NCI-H146 treated with DMSO at 0.1 percent for 48 hours (cell line): ENCODE results near the gene TTC32.
"Not testable (repeated sequence)": the region's sequence is repeated elsewhere in the genome, so short reads cannot be mapped to it uniquely, and the experiment has no call there.

Experiments used
- DNase-seq: peaks from one replicate; lab custom pipeline; 2025; ENCODE audit not compliant: unreplicated experiment; lab: John Stamatoyannopoulos, UW

Gene TTC32

DNA sequence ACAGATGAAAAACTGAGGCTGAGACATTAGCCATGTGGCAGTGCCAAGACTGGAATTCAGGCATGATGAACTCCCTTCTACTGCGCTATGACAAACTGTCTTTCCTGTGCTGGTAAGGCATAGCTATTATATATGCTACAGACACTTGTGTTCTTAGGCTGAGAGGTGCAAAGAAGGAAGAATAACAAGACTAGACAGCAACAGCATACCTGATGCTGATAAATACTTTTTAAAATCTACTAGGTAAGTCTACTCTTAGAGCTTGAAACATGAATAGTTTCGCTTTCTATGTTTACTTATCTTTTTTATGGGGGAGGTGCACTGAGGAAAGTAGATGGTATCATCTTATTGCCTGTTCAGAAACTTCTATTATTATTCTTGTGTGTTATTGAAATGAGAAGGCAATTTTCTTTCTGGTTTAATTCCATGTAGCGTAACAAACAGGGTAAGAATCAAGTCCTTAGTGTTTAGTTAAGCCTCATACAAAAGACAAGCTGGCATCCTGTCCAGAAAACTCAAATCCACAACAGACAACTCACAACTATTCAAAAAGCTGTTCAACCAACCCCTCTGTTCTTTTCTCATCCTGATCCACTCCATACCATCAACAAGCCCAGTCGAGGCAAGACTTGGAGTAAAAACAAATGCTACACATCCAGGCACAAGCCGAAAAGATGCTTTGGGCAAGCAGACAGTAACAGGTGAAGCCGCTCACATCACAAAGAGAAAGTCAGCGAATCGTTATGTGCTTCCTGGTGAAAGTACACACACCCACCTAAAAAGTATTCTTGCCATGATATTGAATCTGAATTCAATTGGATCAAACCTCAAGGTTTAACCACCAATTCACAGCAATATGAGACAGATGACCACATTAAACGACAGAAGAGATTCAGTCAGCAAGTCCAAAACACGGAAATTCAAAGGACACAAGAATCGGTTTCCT lies 1.5 kb downstream of the TTC32 start:
- DNase-seq = no peak

GRCh38 chr2:19898592-19899329 lies 3.0 kb downstream of the TTC32 start:
- DNase-seq = no peak

- DNase-seq = no peak
These were observed 4.0 kb downstream of the TTC32 start for GRCh38 chr2:19897623-19898245.

- DNase-seq = no peak
These were observed 6.2 kb downstream of the TTC32 start for GRCh38 chr2:19895535-19895934.

GRCh38 chr2:19894134-19894792 lies 7.5 kb downstream of the TTC32 start:
- DNase-seq = no peak

DNA sequence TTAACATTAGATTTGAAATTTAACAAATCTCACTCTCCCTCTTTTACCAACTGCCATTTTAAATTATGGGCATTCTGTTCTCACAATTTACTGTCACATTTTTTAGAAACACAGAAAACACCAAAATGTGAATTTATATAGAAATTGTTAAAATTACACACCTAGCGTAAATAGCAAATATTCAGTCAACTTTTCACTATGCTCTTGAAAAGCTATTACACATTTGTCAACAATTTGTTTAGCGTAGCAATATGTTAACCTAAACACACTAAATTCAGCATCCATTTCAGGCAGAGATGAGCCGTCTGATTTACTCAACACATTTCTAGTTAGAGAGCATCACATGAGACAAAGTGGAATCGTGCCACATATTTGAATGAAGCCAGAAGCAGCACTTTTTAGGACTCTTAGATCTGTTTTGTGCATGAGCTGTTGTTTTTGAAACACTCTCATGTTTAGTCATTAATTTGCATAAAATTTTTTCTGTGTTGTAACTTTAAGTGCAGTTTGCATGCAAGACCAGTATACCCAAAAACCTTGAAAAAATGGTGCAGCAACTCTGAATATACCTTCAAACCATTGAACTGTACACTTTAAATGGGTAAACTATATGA lies 8.2 kb downstream of the TTC32 start:
- no peak for DNase-seq

GRCh38 chr2:19891971-19892370 lies 9.8 kb downstream of the TTC32 start:
- DNase-seq = not testable (repeated sequence)

- DNase-seq = no peak
These were observed 11.7 kb downstream of the TTC32 start for GRCh38 chr2:19890104-19890503.

DNA sequence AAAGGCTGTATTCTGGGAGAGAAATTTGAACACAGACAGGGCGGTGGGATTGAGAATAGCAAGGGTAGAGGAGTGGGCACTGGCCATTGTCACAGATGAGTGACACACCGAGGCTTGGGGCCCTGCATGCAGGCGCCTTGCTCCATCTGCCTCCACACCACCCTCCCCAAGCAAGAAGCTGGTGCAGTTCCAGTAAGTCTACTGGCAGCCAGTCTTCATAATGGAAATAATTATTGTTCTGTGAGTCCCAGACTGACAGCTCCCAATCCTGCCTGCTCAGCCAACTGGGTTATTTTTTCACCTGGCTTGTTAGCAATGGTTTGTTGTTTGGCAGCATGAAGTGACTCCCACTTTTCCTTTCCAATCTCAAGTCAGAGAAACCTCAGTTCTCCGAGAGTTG lies 13.0 kb downstream of the TTC32 start:
- DNase-seq = no peak

- DNase-seq = no peak
These were observed 14.3 kb downstream of the TTC32 start for GRCh38 chr2:19887510-19887909.

DNA sequence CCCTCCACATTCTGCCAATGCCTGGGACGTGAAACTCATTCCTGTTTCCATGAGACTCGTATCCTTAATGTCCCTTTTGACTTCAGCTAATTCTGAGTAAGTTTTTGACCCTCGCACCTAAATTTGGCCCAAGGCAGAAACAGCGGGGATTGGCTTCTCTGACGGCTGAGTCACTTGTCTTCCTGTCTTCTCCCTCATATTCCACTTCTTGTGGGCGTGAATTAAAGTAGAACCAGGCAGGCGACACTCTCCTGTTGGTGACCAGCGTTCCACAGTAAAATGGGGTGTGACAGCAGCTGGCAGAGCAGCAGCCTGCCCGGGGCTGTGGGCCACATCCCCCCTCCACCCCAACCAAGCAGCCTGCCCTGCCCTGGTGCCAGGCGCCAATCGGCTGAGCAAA lies 15.5 kb downstream of the TTC32 start:
- no peak for DNase-seq

GRCh38 chr2:19885791-19886190 lies 16.0 kb downstream of the TTC32 start:
- DNase-seq = no peak

GRCh38 chr2:19883971-19884720 lies 17.6 kb downstream of the TTC32 start:
- no peak for DNase-seq

GRCh38 chr2:19883486-19883885 lies 18.3 kb downstream of the TTC32 start:
- no peak for DNase-seq

DNA sequence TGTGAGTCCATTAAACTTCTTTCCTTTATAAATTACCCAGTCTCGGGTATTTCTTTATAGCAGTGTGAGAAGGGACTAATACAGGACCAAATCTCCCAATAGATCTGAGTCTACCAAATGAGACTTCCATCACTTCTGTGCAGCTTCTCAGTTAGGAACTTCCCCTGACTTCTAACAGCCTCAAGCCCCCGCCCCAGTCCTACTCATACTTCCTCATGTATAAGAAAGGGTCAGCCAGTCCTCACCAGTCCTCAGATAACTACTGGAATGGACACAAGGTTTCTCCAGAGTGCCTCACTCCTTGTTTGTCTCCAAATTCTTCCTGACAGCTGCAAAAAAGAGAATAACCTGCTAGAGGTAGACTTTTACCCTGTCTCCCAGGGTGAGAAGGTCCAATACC lies 19.5 kb downstream of the TTC32 start:
- DNase-seq = no peak

GRCh38 chr2:19881908-19882265 lies 19.9 kb downstream of the TTC32 start:
- no peak for DNase-seq

DNA sequence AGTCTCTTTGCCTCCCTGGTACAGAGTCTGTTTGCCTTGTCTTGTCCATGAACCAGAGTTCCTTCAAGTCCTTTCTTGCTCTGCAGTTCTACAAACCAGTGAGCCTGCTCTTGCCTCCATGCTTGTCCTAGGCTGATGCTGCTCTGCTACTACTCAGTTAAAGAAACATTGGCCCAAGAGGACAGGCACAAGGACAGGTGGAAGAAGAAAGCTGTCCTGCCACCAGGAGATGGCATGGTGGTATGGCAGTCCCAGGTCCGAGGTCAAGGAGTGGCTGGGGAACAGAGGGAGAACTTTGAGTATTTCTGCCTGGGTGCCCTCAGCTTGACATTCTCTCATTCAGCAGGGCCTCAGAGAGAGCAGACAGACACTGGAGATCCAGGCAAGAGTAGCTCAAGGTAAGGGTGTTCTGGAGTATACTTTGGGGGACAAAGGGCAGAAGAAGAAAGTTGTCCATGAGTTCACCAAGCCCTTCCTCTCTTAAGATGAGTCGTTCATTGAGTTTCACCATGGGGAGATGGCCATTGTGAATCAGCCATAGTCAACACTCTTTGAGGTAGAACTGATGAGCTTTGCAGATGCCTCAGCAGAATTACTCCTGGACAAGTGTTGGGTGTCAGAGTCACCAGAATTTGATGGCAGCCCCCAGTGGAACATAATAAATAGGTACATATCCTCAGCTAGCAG lies 20.4 kb downstream of the TTC32 start:
- DNase-seq = no peak

- DNase-seq = not testable (repeated sequence)
These were observed 21.6 kb downstream of the TTC32 start for GRCh38 chr2:19880191-19880590.

DNA sequence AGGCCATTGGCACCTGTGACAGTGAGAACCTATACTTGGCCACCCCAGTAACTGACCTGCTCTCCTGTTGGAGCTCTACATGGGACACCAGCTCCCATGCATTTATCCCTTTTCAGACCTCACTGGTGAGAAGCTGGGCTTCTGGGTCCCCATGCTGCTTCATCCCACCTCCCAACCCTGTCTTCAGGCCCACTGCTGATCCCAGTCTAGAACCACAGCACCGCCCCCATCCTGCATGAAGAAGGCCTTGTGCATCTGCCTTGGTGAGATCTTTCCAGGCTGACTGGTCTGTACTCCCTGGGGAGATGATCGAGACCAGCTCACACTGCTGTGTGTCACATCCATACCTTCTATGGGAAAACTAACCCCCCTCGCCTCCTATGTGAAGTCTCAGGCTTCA lies 22.7 kb downstream of the TTC32 start:
- DNase-seq = no peak
